HCT116 (cell line): ENCODE data around the gene OXCT1. TPM values are rescaled to one million over a fixed set of nuclear protein-coding genes. Genes with fewer than 3 reads are reported as not detected.

Experiments used
- ATAC-seq: fragments of 200-7000 bp; cut with Tn5 transposase; 2 replicates; pipeline ENCODE4 v1.9.1; 2020; ENCODE audit warnings: mild to moderate bottlenecking, moderate library complexity
- BruUV-seq: library from RNA; stranded (reverse); fragments of 400-500 nt; replicated peaks from 2 replicates; lab custom pipeline; 2021; lab: Mats Ljungman, UMichigan
- CTCF ChIA-PET: fragments of 300-600 bp; sonication (Branson Sonifier 250); formaldehyde crosslinking; loops from one replicate; lab custom pipeline; 2021; ENCODE audit warnings: antibody characterized with exemption; lab: Charles Lee
- POLR2A ChIA-PET: fragments of 300-600, 350-600 bp; sonication (Branson Sonifier 250); formaldehyde crosslinking; loops from one replicate; lab custom pipeline; 2021; ENCODE audit warnings: antibody characterized with exemption; lab: Charles Lee
- RAD21 ChIA-PET, 2 experiments: fragments of 300-600 bp; sonication (Branson Sonifier 250); formaldehyde crosslinking; loops; one replicate each; lab custom pipeline; 2023; ENCODE audit warnings: low total read pairs in 2 of 2; ENCODE audit not compliant: uncharacterized antibody in 2 of 2, unreplicated experiment in 2 of 2, low non-redundant PET in 1 of 2; lab: Charles Lee
- DNase-seq: peaks from one replicate; pipeline ENCODE4 v3.0.0-alpha.2; 2010; ENCODE audit warnings: low read depth, low spot score
- H2AFZ ChIP-seq: fragments of 200-600 bp; shearing (Covaris generic), sonication (generic); 2 replicates; pipeline ENCODE4 v1.6.1; 2017; ENCODE audit warnings: low read depth, mixed run types, mixed read lengths, antibody characterized with exemption, low read length; ENCODE audit not compliant: poor library complexity, severe bottlenecking
- H3K27ac ChIP-seq: 2 replicates; pipeline ENCODE4 v1.5.1; 2012; ENCODE audit warnings: low read depth, low read length
- H3K27me3 ChIP-seq: fragments of 200-600 bp; sonication (generic); 2 replicates; pipeline ENCODE4 v1.6.1; 2016; ENCODE audit warnings: mixed run types, low read length, mixed read lengths; ENCODE audit not compliant: insufficient read depth
- H3K36me3 ChIP-seq, 2 experiments: fragments of 200-500 bp in 1 of 2; fragments of 200-600 bp in 1 of 2; sonication (Bioruptor generic) in 1 of 2; sonication (generic) in 1 of 2; 2 replicates each; pipeline versions ENCODE4 v1.5.1 to v1.6.1; 2014 to 2016; ENCODE audit warnings: low read length in 2 of 2, inconsistent platforms in 1 of 2, mixed read lengths in 1 of 2, mixed run types in 1 of 2; ENCODE audit not compliant: insufficient read depth in 2 of 2, control insufficient read depth in 1 of 2
- H3K4me1 ChIP-seq, 2 experiments: fragments of 200-600 bp in 1 of 2; sonication (generic) in 1 of 2; 2 replicates each; pipeline versions ENCODE4 v1.5.1 to v1.6.1; 2012 to 2017; ENCODE audit warnings: low read length in 2 of 2, inconsistent platforms in 1 of 2, mild to moderate bottlenecking in 1 of 2, mixed read lengths in 1 of 2, mixed run types in 1 of 2, moderate library complexity in 1 of 2; ENCODE audit not compliant: insufficient read depth in 2 of 2, control insufficient read depth in 1 of 2
- H3K4me2 ChIP-seq: fragments of 200-600 bp; sonication (generic); 2 replicates; pipeline ENCODE4 v1.6.1; 2017; ENCODE audit warnings: mixed run types, low read length, mixed read lengths
- H3K4me3 ChIP-seq, 2 experiments: fragments of 200-600 bp in 1 of 2; sonication (generic) in 1 of 2; replicated peaks in 1 of 2; 2 replicates each; pipeline ENCODE4 v1.5.1; 2011 to 2016; ENCODE audit warnings: low read length in 2 of 2, control low read depth in 1 of 2, low read depth in 1 of 2, mild to moderate bottlenecking in 1 of 2, mixed read lengths in 1 of 2, mixed run types in 1 of 2
- H3K79me2 ChIP-seq: fragments of 200-600 bp; sonication (generic); 2 replicates; pipeline ENCODE4 v1.6.1; 2017; ENCODE audit warnings: mild to moderate bottlenecking, mixed run types, low read length, moderate library complexity, mixed read lengths; ENCODE audit not compliant: insufficient read depth
- H3K9ac ChIP-seq: fragments of 200-600 bp; sonication (generic); 2 replicates; pipeline ENCODE4 v1.6.1; 2016; ENCODE audit warnings: low read length, mixed read lengths
- H3K9me2 ChIP-seq: fragments of 200-600 bp; sonication (generic), shearing (Covaris generic); 2 replicates; pipeline ENCODE4 v1.6.1; 2017; ENCODE audit warnings: mixed run types, mild to moderate bottlenecking, moderate library complexity; ENCODE audit not compliant: insufficient read depth
- H3K9me3 ChIP-seq, 2 experiments: fragments of 200-500 bp in 1 of 2; fragments of 200-600 bp in 1 of 2; sonication (Bioruptor generic) in 1 of 2; sonication (generic) in 1 of 2; 2 replicates each; pipeline ENCODE4 v1.6.1; 2014 to 2017; ENCODE audit warnings: low read length in 2 of 2, mixed read lengths in 2 of 2, inconsistent platforms in 1 of 2, low read depth in 1 of 2, mild to moderate bottlenecking in 1 of 2, mixed run types in 1 of 2, moderate library complexity in 1 of 2; ENCODE audit not compliant: control insufficient read depth in 1 of 2, insufficient read depth in 1 of 2
- H4K20me1 ChIP-seq: fragments of 200-600 bp; sonication (generic), shearing (Covaris generic); 2 replicates; pipeline ENCODE4 v1.6.1; 2017; ENCODE audit warnings: mixed run types, mild to moderate bottlenecking, moderate library complexity; ENCODE audit not compliant: insufficient read depth
- ATF3 ChIP-seq: IDR thresholded peaks from 2 replicates; pipeline ENCODE4 v1.6.1; 2012
- CTCF ChIP-seq, 3 experiments: fragments of 200-600 bp in 1 of 3; sonication (generic) in 1 of 3; IDR thresholded peaks in 2 of 3; conservative IDR thresholded peaks in 1 of 3; 2 replicates each; pipeline ENCODE4 v1.5.1; 2012 to 2017; ENCODE audit warnings: low read depth in 2 of 3, low read length in 2 of 3, antibody characterized with exemption in 1 of 3, borderline replicate concordance in 1 of 3, control low read depth in 1 of 3, mild to moderate bottlenecking in 1 of 3, mixed read lengths in 1 of 3, mixed run types in 1 of 3, moderate library complexity in 1 of 3; ENCODE audit not compliant: insufficient read depth in 1 of 3
- FOSL1 ChIP-seq: IDR thresholded peaks from 2 replicates; pipeline ENCODE4 v1.6.1; 2012; ENCODE audit warnings: low read depth
- JUND ChIP-seq: IDR thresholded peaks from 2 replicates; pipeline ENCODE4 v1.6.1; 2012
- POLR2A ChIP-seq: IDR thresholded peaks from 2 replicates; pipeline ENCODE4 v1.7.0; 2011; ENCODE audit warnings: borderline replicate concordance; ENCODE audit not compliant: insufficient read depth, insufficient read length; ENCODE audit errors: extremely low read depth
- POLR2AphosphoS5 ChIP-seq: IDR thresholded peaks from 2 replicates; pipeline ENCODE4 v1.6.1; 2011; ENCODE audit warnings: mild to moderate bottlenecking, low read depth, low read length, moderate library complexity
- SP1 ChIP-seq: IDR thresholded peaks from 2 replicates; pipeline ENCODE4 v1.6.1; 2012; ENCODE audit warnings: low read depth
- SRF ChIP-seq: IDR thresholded peaks from 2 replicates; pipeline ENCODE4 v1.6.1; 2012; ENCODE audit warnings: low read depth
- ZFX ChIP-seq: fragments of 450-650 bp; IDR thresholded peaks from 2 replicates; pipeline ENCODE4 v1.6.1; 2017
- ZNF274 ChIP-seq: fragments of 200-500 bp; sonication (Bioruptor generic); IDR thresholded peaks from 2 replicates; pipeline ENCODE4 v1.6.1; 2014; ENCODE audit warnings: mild to moderate bottlenecking, low read depth, low read length, inconsistent platforms
- intact Hi-C: fragments of 100-400 bp; cut with micrococcal nuclease; formaldehyde crosslinking; loops from 2 replicates; pipeline ENCODE4 v1.10.0; 2022
- total RNA-seq: library from RNA; stranded (reverse); gene quantifications from one replicate; pipeline ENCODE4 v1.2.1, GENCODE V29; 2021; ENCODE audit not compliant: unreplicated experiment
- TF ChIP-seq, protein P1 (sequence below): IDR thresholded peaks from 2 replicates; pipeline ENCODE4 v1.6.1; 2012

The OXCT1 gene
- total RNA-seq, 1 experiment from 2014 or later, result 28.1 TPM

- Histone ChIP-seq H3K27ac (no peak overlapping the region), H3K27me3 (peaks cover 3% of the 10 kb centered on the region; the same call in 1 of the 2 replicates), H2AFZ (no peak overlapping the region)
- POLR2A ChIA-PET, result no interaction called here
- CTCF ChIA-PET, result no interaction called here
- TF ChIP-seq ZNF274, result no peak
- no peak for TF ChIP-seq SRF
- no peak for TF ChIP-seq SP1
- TF ChIP-seq ATF3, result no peak
- TF ChIP-seq ZFX, result no peak
- no peak for TF ChIP-seq CTCF (IDR thresholded peaks at IDR 0.05 in 2 of 3, conservative IDR thresholded peaks at IDR 0.05 in 1 of 3; ENCODE audit: borderline replicate concordance in 1 of 3, insufficient read depth in 1 of 3, low read depth in 2 of 3, low read length in 2 of 3)
- no peak for TF ChIP-seq JUND
- no peak for TF ChIP-seq POLR2A
- TF ChIP-seq, protein P1, sequence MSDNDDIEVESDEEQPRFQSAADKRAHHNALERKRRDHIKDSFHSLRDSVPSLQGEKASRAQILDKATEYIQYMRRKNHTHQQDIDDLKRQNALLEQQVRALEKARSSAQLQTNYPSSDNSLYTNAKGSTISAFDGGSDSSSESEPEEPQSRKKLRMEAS, result no peak
- TF ChIP-seq POLR2AphosphoS5, result no peak
- TF ChIP-seq FOSL1, result no peak
- TF ChIP-seq, all 23 proteins: peak for 0
- Histone ChIP-seq H3K4me3 (no peak overlapping the region), H3K4me2 (no peak overlapping the region), H4K20me1 (no peaks in the 10 kb centered on the region), H3K36me3 (no peaks in the 10 kb centered on the region), H3K9ac (no peak overlapping the region), H3K4me1 (no peaks in the 10 kb centered on the region), H3K79me2 (no peaks in the 10 kb centered on the region), H3K9me2 (no peaks in the 10 kb centered on the region; the same call in 1 of the 2 replicates), H3K9me3 (no peaks in the 10 kb centered on the region)
- no peak for DNase-seq
- RAD21 ChIA-PET, result no interaction called here
- intact Hi-C loops, result no loop called here
- ATAC-seq, result no peak
- BruUV-seq, result no TSS peak
These were observed 21.0 kb upstream of the OXCT1 start for GRCh38 chr5:41891066-41891707.
